Caco-2 (cell line): ENCODE data around the gene DDN. TPM values are rescaled to one million over a fixed set of nuclear protein-coding genes. Genes with fewer than 3 reads are reported as not detected.

Experiments
- BruUV-seq: library from RNA; stranded (reverse); fragments of 400-500 nt; replicated peaks from 2 replicates; lab custom pipeline; 2021; lab: Mats Ljungman, UMichigan
- CTCF ChIA-PET: fragments of 300-600 bp; sonication (Branson Sonifier 250); formaldehyde crosslinking; loops from one replicate; lab custom pipeline; 2022; ENCODE audit warnings: antibody characterized with exemption; lab: Charles Lee
- POLR2A ChIA-PET: fragments of 300-600 bp; sonication (Branson Sonifier 250); formaldehyde crosslinking; loops from one replicate; lab custom pipeline; 2022; ENCODE audit warnings: antibody characterized with exemption; lab: Charles Lee
- DNase-seq, 2 experiments: peaks; one replicate each; pipeline versions ENCODE4 v3.0.0 to v3.0.0-alpha.2; 2020 to 2022
- H3K27me3 ChIP-seq: replicated peaks from 2 replicates; pipeline ENCODE4 v1.6.0; 2011; ENCODE audit warnings: low read length; ENCODE audit not compliant: control insufficient read depth, insufficient read depth
- H3K36me3 ChIP-seq: 2 replicates; pipeline ENCODE4 v1.5.1; 2011; ENCODE audit warnings: low read length; ENCODE audit not compliant: control insufficient read depth, insufficient read depth
- H3K4me1 ChIP-seq: fragments of 250-450 bp; sonication (Bioruptor Pico); 2 replicates; pipeline ENCODE4 v1.5.1; 2020; ENCODE audit warnings: mild to moderate bottlenecking
- H3K4me3 ChIP-seq: 2 replicates; pipeline ENCODE4 v1.5.1; 2011; ENCODE audit warnings: low read depth, mild to moderate bottlenecking, control low read depth, low read length
- H3K9me3 ChIP-seq: fragments of 250-450 bp; sonication (Bioruptor Pico); 2 replicates; pipeline ENCODE4 v1.5.1; 2020; ENCODE audit warnings: mild to moderate bottlenecking, moderate library complexity
- H3K27ac Mint-ChIP-seq: one replicate; pipeline ENCODE4 v1.8.0; 2022; ENCODE audit warnings: mixed read lengths; ENCODE audit not compliant: unreplicated experiment
- H3K27me3 Mint-ChIP-seq: one replicate; pipeline ENCODE4 v1.8.0; 2022; ENCODE audit warnings: mixed read lengths; ENCODE audit not compliant: insufficient read depth, unreplicated experiment
- H3K36me3 Mint-ChIP-seq: one replicate; pipeline ENCODE4 v1.8.0; 2022; ENCODE audit warnings: mild to moderate bottlenecking, mixed read lengths; ENCODE audit not compliant: insufficient read depth, unreplicated experiment
- H3K4me1 Mint-ChIP-seq: one replicate; pipeline ENCODE4 v1.8.0; 2022; ENCODE audit warnings: low read depth, mixed read lengths; ENCODE audit not compliant: unreplicated experiment
- H3K4me3 Mint-ChIP-seq: one replicate; pipeline ENCODE4 v1.8.0; 2022; ENCODE audit warnings: mild to moderate bottlenecking, moderate library complexity, mixed read lengths; ENCODE audit not compliant: unreplicated experiment
- H3K9me3 Mint-ChIP-seq: one replicate; pipeline ENCODE4 v1.8.0; 2022; ENCODE audit warnings: mixed read lengths; ENCODE audit not compliant: unreplicated experiment
- CTCF ChIP-seq, 2 experiments: fragments of 200-600 bp in 1 of 2; IDR thresholded peaks; 1 replicate in 1 of 2; 2 replicates in 1 of 2; pipeline versions ENCODE4 v1.5.1 to v1.8.0; 2011 to 2022; ENCODE audit warnings: antibody characterized with exemption in 1 of 2, control low read depth in 1 of 2, inconsistent platforms in 1 of 2, low read depth in 1 of 2, low read length in 1 of 2, mild to moderate bottlenecking in 1 of 2, moderate library complexity in 1 of 2; ENCODE audit not compliant: insufficient read depth in 1 of 2, severe bottlenecking in 1 of 2, unreplicated experiment in 1 of 2
- intact Hi-C: fragments of 100-400 bp; cut with micrococcal nuclease; formaldehyde crosslinking; loops from one replicate; pipeline ENCODE4 v1.10.0; 2022; ENCODE audit not compliant: unreplicated experiment
- total RNA-seq: library from RNA; stranded (reverse); gene quantifications from 2 replicates; pipeline ENCODE4 v1.2.3, GENCODE V29; 2022

DDN gene
- total RNA-seq, 1 experiment from 2014 or later: 1.9 TPM

- intact Hi-C loops: loop anchor here (2.0 to 5.0 kb wide), 3 partner anchors 22 to 126 kb away; partner anchors contain the start of genes ARF3 and DDX23
- ChIA-PET CTCF (interaction anchor here (0.8 to 7.8 kb wide), 11 partner anchors 10 to 110 kb away, joined by 3 to 90 read pairs (median 4); partner anchors contain the start of genes ARF3 and DDN), POLR2A (interaction anchor here (1.1 kb wide), 1 partner anchor 21 kb away, joined by 4 read pairs; the partner anchor contains the start of gene ARF3)
- Mint-ChIP-seq H3K27ac (no peak within 1 kb of the TSS), H3K27me3 (peaks cover 23% of the 10 kb centered on the region), H3K4me3 (peak within 1 kb of the TSS; percentile 80), H3K4me1 (peaks cover 17% of the 10 kb centered on the region), H3K9me3 (no peaks in the 10 kb centered on the region), H3K36me3 (peaks cover 17% of the 10 kb centered on the region)
- H3K27me3 ChIP-seq: peaks cover 14% of the 10 kb centered on the region
- no peak for TF ChIP-seq CTCF (IDR thresholded peaks at IDR 0.05; ENCODE audit: insufficient read depth in 1 of 2, low read depth in 1 of 2, low read length in 1 of 2, severe bottlenecking in 1 of 2, unreplicated experiment in 1 of 2)
- no peaks in the 10 kb centered on the region for H3K9me3 ChIP-seq
- peak within 1 kb of the TSS; percentile 48 for H3K4me3 ChIP-seq
- H3K36me3 ChIP-seq: no peaks in the 10 kb centered on the region
- no TSS peak for BruUV-seq
- H3K4me1 ChIP-seq: peaks cover 23% of the 10 kb centered on the region
- peak in 1 of 2 experiments; percentile 38 for DNase-seq
Observed at GRCh38 chr12:48978291-48978740, 20.9 kb downstream of the DDN start, which contains the start of gene WNT1. Gene WNT1 (plus strand): TSS chr12:48978322. CDS start chr12:48978651, 329 bp downstream.

- CTCF ChIA-PET: interaction anchor here (0.5 to 7.8 kb wide), 11 partner anchors 9 to 125 kb away, joined by 3 to 90 read pairs (median 5); partner anchors contain the start of genes ARF3, DDN and DDX23
- H3K4me3 Mint-ChIP-seq: peak overlapping the region; percentile 0
- POLR2A ChIA-PET: no interaction called here
- peaks cover 17% of the 10 kb centered on the region for H3K4me1 Mint-ChIP-seq
- no peaks in the 10 kb centered on the region for H3K36me3 ChIP-seq
- peaks cover 14% of the 10 kb centered on the region for H3K27me3 ChIP-seq
- H3K27me3 Mint-ChIP-seq: peaks cover 23% of the 10 kb centered on the region
- peak; percentile 79 to 91 for TF ChIP-seq CTCF (IDR thresholded peaks at IDR 0.05; ENCODE audit: insufficient read depth in 1 of 2, low read depth in 1 of 2, low read length in 1 of 2, severe bottlenecking in 1 of 2, unreplicated experiment in 1 of 2)
- peak; percentile 61 to 86 for DNase-seq
- H3K27ac Mint-ChIP-seq: no peak overlapping the region
- no peaks in the 10 kb centered on the region for H3K9me3 Mint-ChIP-seq
- intact Hi-C loops: loop anchor here (2.0 to 5.0 kb wide), 3 partner anchors 21 to 125 kb away; partner anchors contain the start of genes ARF3 and DDX23
- peaks cover 23% of the 10 kb centered on the region for H3K4me1 ChIP-seq
- no peaks in the 10 kb centered on the region for H3K9me3 ChIP-seq
- peak overlapping the region; percentile 48 for H3K4me3 ChIP-seq
- peaks cover 17% of the 10 kb centered on the region for H3K36me3 Mint-ChIP-seq
- no TSS peak for BruUV-seq
Observed at GRCh38 chr12:48977290-48978281, 21.6 kb downstream of the DDN start.
